GM12873 (cell line): ENCODE results near the gene CEACAM1.

ENCODE experiments used
- TF ChIP-seq, protein P1 (sequence below): IDR thresholded peaks from 2 replicates; pipeline ENCODE4 v1.5.1; 2012; ENCODE audit warnings: low read depth, mild to moderate bottlenecking, moderate library complexity, low read length, control low read depth; ENCODE audit not compliant: insufficient read depth; ENCODE audit errors: missing control alignments

The CEACAM1 gene

DNA sequence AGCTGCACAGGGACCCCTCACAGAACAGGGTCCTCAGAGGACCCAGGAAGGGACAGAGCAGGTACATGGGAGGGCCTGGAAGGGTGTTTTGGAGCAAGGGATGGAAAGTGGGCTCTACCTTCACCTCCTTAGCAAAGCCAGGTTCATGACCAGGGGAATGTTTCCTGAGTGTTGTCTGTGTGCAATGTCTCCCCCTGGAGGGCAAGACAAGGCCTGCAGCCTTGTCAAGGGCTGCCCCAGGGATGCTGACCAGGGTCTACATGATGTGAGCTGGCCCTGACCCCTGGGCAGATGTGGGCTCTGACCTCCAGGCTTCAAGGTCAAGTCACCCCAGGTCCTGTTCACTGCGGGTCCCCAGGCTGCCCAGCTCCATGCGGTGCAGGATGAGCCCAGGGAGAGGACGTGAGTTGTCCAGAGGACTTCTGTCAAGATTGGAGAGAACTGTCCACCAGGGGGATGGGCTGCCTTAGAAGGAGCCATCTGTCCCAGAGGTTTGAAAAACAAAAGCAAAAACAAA, 1.0 kb upstream of the CEACAM1 start:
- TF ChIP-seq, protein P1, sequence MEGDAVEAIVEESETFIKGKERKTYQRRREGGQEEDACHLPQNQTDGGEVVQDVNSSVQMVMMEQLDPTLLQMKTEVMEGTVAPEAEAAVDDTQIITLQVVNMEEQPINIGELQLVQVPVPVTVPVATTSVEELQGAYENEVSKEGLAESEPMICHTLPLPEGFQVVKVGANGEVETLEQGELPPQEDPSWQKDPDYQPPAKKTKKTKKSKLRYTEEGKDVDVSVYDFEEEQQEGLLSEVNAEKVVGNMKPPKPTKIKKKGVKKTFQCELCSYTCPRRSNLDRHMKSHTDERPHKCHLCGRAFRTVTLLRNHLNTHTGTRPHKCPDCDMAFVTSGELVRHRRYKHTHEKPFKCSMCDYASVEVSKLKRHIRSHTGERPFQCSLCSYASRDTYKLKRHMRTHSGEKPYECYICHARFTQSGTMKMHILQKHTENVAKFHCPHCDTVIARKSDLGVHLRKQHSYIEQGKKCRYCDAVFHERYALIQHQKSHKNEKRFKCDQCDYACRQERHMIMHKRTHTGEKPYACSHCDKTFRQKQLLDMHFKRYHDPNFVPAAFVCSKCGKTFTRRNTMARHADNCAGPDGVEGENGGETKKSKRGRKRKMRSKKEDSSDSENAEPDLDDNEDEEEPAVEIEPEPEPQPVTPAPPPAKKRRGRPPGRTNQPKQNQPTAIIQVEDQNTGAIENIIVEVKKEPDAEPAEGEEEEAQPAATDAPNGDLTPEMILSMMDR, result peak; percentile 98

DNA sequence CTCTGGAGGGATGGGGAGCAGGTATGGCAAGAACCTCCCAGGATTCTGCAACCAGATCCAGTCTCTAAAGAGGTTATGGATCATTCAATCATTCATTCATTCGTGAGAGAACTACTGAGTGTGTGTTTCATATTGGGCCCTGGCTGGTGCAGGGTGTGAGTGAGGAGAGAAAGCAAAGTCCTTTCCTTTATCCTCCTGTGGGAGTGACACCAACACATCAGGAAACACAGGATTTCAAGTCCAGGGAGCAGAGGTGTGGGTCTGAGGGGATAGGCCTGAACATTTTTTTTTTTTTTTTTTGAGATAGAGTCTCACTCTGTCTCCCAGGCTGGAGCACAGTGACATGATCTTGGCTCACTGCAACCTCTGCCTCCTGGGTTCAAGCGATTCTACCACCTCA, 3.3 kb downstream of the CEACAM1 start:
- TF ChIP-seq, protein P1, result no peak

DNA sequence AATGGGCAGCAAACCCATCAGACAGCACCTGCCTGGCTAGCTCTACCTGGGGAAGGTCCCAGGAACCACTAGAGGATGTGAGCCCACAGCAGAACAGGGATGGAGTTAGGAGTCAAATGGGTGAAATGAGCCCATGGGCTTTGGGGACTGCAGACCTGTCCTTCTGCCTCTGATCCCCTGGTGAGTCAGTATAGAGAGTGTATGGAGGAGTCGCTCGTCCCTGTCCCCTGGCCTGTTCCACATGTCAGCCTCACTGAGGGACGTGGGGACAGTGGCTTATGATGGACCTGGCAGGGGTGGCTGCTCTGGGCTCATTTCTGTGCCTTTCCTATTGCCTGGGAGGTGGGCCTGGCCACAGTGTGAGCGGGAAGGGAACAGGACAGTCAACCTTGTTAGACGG, 4.0 kb downstream of the CEACAM1 start:
- TF ChIP-seq, protein P1, result no peak

DNA sequence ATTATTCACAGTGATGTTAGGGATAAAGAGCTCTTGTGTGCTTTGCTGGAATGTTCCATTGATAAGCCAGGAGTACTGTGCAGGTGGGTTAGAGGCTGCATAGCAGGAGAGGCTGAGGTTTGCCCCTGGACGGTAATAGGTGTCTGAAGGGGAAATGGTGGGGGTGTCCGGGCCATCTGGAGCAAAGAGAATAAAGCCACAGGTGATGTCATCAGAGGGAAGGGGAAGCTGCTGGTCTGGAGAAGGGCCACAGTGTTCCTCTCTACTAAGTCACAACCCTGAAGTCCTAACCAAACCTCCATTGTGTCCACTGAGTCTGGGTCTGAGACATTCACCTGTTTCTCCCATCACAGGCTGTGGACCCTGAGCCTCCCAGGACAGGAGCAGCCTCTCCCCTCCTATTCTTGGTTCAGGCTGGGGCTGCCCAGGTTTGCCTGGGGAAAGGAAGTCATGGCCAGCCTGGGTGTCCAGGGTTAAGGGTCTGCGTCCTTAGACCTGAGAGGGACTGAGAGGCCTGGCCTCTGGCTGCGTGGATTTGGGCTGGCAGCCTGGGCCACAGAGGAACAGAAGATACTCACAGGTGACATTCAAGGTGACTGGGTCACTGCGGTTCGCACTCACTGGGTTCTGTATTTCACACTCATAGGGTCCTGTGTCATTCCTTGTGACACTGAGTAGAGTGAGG, 6.8 kb downstream of the CEACAM1 start:
- TF ChIP-seq, protein P1, result no peak

DNA sequence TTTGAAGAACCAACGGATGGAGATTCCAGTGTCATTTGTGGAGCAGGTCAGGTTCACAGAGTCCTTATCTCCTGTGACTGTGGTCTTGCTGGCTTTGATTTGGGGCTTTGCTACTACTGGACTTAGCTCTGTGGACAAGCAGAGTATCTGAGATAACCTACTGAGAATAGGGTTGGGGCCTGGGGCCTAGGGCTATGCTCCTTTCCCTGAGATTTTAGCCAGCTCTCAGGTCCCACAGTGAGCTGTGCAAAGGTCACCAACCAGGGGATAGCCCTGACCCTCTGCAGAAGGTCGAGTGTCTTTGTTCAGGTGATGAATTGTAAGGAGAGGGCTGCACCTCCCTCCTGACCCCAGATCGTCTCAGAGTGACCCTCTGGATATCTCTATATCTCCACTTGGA, 9.2 kb downstream of the CEACAM1 start:
- TF ChIP-seq, protein P1, result no peak

DNA sequence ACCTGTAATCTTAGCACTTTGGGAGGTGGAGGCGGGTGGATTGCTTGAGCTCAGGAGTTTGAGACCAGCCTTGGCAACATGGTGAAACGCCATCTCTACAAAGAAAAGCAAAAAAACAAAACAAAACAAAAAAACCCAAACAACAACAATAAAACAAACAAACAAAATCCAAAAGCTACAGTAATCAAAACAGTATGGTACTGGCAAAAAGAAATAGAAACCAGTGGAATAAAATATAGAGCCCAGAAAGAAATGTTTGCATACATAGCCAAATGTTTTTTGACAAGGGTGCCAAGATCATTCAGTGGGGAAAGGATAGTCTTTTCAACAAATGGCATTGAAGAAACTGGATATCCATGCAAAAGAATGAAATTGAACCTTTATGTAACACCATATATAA, 11.5 kb downstream of the CEACAM1 start:
- TF ChIP-seq, protein P1, result no peak

DNA sequence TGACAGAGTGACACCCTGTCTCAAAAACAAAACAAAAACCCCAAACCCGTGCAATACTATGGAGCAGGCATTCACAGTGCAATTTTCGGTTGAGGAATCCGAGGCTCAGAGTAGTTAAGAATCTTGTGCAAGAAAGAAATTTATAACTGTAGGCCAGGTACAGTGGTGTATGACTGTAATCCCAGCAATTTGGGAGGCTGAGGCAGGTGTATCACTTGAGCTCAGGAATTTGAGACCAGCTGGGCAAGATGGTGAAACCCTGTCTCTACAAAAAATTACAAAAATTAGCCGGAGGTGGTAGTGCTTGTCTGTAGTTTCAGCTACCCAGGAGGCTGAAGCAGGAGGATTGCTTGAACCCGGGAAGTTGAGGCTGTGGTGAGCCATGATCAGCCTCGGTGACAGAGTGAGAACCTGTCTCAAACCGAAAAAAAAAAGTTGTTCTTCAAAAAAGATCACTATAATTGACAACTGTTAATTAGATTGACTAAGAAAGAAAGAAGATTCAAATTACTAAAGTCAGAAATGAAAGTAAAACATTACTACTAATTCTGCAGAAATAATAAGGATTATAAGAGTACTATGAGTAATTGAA, 12.9 kb downstream of the CEACAM1 start:
- TF ChIP-seq, protein P1, result no peak
